Caco-2 (cell line): Measurements from ENCODE around the gene FAM89A. TPM values are rescaled to one million over a fixed set of nuclear protein-coding genes. Genes with fewer than 3 reads are reported as not detected.

Experiments
- BruUV-seq: library from RNA; stranded (reverse); fragments of 400-500 nt; replicated peaks from 2 replicates; lab custom pipeline; 2021; lab: Mats Ljungman, UMichigan
- CTCF ChIA-PET: fragments of 300-600 bp; sonication (Branson Sonifier 250); formaldehyde crosslinking; loops from one replicate; lab custom pipeline; 2022; ENCODE audit warnings: antibody characterized with exemption; lab: Charles Lee
- POLR2A ChIA-PET: fragments of 300-600 bp; sonication (Branson Sonifier 250); formaldehyde crosslinking; loops from one replicate; lab custom pipeline; 2022; ENCODE audit warnings: antibody characterized with exemption; lab: Charles Lee
- DNase-seq, 2 experiments: peaks; one replicate each; pipeline versions ENCODE4 v3.0.0 to v3.0.0-alpha.2; 2020 to 2022
- H3K27me3 ChIP-seq: replicated peaks from 2 replicates; pipeline ENCODE4 v1.6.0; 2011; ENCODE audit warnings: low read length; ENCODE audit not compliant: control insufficient read depth, insufficient read depth
- H3K36me3 ChIP-seq: 2 replicates; pipeline ENCODE4 v1.5.1; 2011; ENCODE audit warnings: low read length; ENCODE audit not compliant: control insufficient read depth, insufficient read depth
- H3K4me1 ChIP-seq: fragments of 250-450 bp; sonication (Bioruptor Pico); 2 replicates; pipeline ENCODE4 v1.5.1; 2020; ENCODE audit warnings: mild to moderate bottlenecking
- H3K4me3 ChIP-seq: 2 replicates; pipeline ENCODE4 v1.5.1; 2011; ENCODE audit warnings: low read depth, mild to moderate bottlenecking, control low read depth, low read length
- H3K9me3 ChIP-seq: fragments of 250-450 bp; sonication (Bioruptor Pico); 2 replicates; pipeline ENCODE4 v1.5.1; 2020; ENCODE audit warnings: mild to moderate bottlenecking, moderate library complexity
- H3K27ac Mint-ChIP-seq: one replicate; pipeline ENCODE4 v1.8.0; 2022; ENCODE audit warnings: mixed read lengths; ENCODE audit not compliant: unreplicated experiment
- H3K27me3 Mint-ChIP-seq: one replicate; pipeline ENCODE4 v1.8.0; 2022; ENCODE audit warnings: mixed read lengths; ENCODE audit not compliant: insufficient read depth, unreplicated experiment
- H3K36me3 Mint-ChIP-seq: one replicate; pipeline ENCODE4 v1.8.0; 2022; ENCODE audit warnings: mild to moderate bottlenecking, mixed read lengths; ENCODE audit not compliant: insufficient read depth, unreplicated experiment
- H3K4me1 Mint-ChIP-seq: one replicate; pipeline ENCODE4 v1.8.0; 2022; ENCODE audit warnings: low read depth, mixed read lengths; ENCODE audit not compliant: unreplicated experiment
- H3K4me3 Mint-ChIP-seq: one replicate; pipeline ENCODE4 v1.8.0; 2022; ENCODE audit warnings: mild to moderate bottlenecking, moderate library complexity, mixed read lengths; ENCODE audit not compliant: unreplicated experiment
- H3K9me3 Mint-ChIP-seq: one replicate; pipeline ENCODE4 v1.8.0; 2022; ENCODE audit warnings: mixed read lengths; ENCODE audit not compliant: unreplicated experiment
- intact Hi-C: fragments of 100-400 bp; cut with micrococcal nuclease; formaldehyde crosslinking; loops from one replicate; pipeline ENCODE4 v1.10.0; 2022; ENCODE audit not compliant: unreplicated experiment
- total RNA-seq: library from RNA; stranded (reverse); gene quantifications from 2 replicates; pipeline ENCODE4 v1.2.3, GENCODE V29; 2022
- TF ChIP-seq, protein P1 (sequence below), 2 experiments: fragments of 200-600 bp in 1 of 2; IDR thresholded peaks; 1 replicate in 1 of 2; 2 replicates in 1 of 2; pipeline versions ENCODE4 v1.5.1 to v1.8.0; 2011 to 2022; ENCODE audit warnings: antibody characterized with exemption in 1 of 2, control low read depth in 1 of 2, inconsistent platforms in 1 of 2, low read depth in 1 of 2, low read length in 1 of 2, mild to moderate bottlenecking in 1 of 2, moderate library complexity in 1 of 2; ENCODE audit not compliant: insufficient read depth in 1 of 2, severe bottlenecking in 1 of 2, unreplicated experiment in 1 of 2

Gene FAM89A
- total RNA-seq, 1 experiment from 2014 or later, result 44.2 TPM

DNA sequence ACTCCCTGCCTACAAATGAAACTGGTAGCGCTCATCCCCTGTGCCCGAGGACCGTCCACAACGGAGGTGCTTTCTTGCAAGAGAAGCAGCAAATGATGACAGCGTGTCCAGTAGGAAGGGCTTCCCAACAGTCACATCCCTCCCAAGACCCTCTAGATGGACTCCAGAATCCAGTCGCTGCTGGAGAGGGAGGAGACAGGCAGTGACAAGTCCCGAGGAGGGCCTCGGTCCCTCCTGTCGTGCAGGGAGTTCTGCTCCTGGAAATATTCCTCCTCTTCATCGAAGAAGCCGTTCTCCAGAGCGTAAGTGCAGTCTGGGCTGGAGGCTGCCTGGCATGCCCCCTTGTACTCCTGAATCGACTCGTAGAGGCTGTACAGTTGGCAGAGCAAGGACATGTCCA, 20.3 kb downstream of the FAM89A start:
- Mint-ChIP-seq H3K36me3 (peaks cover 33% of the 10 kb centered on the region), H3K4me3 (no peak overlapping the region), H3K4me1 (no peaks in the 10 kb centered on the region), H3K27me3 (no peaks in the 10 kb centered on the region), H3K9me3 (no peaks in the 10 kb centered on the region), H3K27ac (no peak overlapping the region)
- Histone ChIP-seq H3K27me3 (no peaks in the 10 kb centered on the region), H3K4me1 (no peaks in the 10 kb centered on the region), H3K36me3 (peaks cover 1% of the 10 kb centered on the region; the same call in 1 of the 2 replicates), H3K9me3 (no peaks in the 10 kb centered on the region), H3K4me3 (no peak overlapping the region)
- ChIA-PET POLR2A (no interaction called here), CTCF (no interaction called here)
- BruUV-seq, result no TSS peak
- TF ChIP-seq, protein P1, sequence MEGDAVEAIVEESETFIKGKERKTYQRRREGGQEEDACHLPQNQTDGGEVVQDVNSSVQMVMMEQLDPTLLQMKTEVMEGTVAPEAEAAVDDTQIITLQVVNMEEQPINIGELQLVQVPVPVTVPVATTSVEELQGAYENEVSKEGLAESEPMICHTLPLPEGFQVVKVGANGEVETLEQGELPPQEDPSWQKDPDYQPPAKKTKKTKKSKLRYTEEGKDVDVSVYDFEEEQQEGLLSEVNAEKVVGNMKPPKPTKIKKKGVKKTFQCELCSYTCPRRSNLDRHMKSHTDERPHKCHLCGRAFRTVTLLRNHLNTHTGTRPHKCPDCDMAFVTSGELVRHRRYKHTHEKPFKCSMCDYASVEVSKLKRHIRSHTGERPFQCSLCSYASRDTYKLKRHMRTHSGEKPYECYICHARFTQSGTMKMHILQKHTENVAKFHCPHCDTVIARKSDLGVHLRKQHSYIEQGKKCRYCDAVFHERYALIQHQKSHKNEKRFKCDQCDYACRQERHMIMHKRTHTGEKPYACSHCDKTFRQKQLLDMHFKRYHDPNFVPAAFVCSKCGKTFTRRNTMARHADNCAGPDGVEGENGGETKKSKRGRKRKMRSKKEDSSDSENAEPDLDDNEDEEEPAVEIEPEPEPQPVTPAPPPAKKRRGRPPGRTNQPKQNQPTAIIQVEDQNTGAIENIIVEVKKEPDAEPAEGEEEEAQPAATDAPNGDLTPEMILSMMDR (IDR thresholded peaks at IDR 0.05; ENCODE audit: insufficient read depth in 1 of 2, low read depth in 1 of 2, low read length in 1 of 2, severe bottlenecking in 1 of 2, unreplicated experiment in 1 of 2), result no peak
- intact Hi-C loops, result loop anchor here (10.0 kb wide), 1 partner anchor 225 kb away; no protein-coding TSS in a partner anchor
- no peak for DNase-seq

DNA sequence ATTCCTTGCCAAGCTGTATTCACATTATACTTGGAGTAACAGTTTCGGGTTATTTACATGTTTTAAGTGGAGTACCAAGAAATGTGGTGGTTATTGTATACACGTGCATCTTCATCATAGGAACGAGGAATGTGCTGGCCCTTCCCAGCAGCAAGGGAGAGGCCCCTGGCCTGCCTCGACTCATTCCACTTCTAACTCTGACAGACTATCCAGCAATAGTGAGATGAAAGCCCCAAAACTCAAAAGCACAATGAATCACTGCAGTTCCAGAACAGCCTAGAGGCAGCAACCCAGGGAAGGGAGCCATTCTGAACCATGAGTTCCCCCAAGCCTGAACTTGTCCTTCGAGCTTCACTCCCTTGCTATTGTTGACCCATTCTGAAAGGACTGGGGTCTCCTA, 23.1 kb downstream of the FAM89A start:
- no peaks in the 10 kb centered on the region for H3K9me3 Mint-ChIP-seq
- intact Hi-C loops, result loop anchor here (10.0 kb wide), 1 partner anchor 222 kb away; no protein-coding TSS in a partner anchor
- CTCF ChIA-PET, result no interaction called here
- DNase-seq, result no peak
- BruUV-seq, result no TSS peak
- no peak overlapping the region for H3K27ac Mint-ChIP-seq
- TF ChIP-seq, protein P1 (IDR thresholded peaks at IDR 0.05; ENCODE audit: insufficient read depth in 1 of 2, low read depth in 1 of 2, low read length in 1 of 2, severe bottlenecking in 1 of 2, unreplicated experiment in 1 of 2), result no peak
- peaks cover 24% of the 10 kb centered on the region for H3K36me3 Mint-ChIP-seq
- no peaks in the 10 kb centered on the region for H3K4me1 Mint-ChIP-seq
- H3K27me3 ChIP-seq, result no peaks in the 10 kb centered on the region
- no peak overlapping the region for H3K4me3 Mint-ChIP-seq
- H3K36me3 ChIP-seq, result peaks cover 1% of the 10 kb centered on the region; the same call in 1 of the 2 replicates
- H3K9me3 ChIP-seq, result no peaks in the 10 kb centered on the region
- H3K4me1 ChIP-seq, result no peaks in the 10 kb centered on the region
- POLR2A ChIA-PET, result no interaction called here
- H3K4me3 ChIP-seq, result no peak overlapping the region
- no peaks in the 10 kb centered on the region for H3K27me3 Mint-ChIP-seq

DNA sequence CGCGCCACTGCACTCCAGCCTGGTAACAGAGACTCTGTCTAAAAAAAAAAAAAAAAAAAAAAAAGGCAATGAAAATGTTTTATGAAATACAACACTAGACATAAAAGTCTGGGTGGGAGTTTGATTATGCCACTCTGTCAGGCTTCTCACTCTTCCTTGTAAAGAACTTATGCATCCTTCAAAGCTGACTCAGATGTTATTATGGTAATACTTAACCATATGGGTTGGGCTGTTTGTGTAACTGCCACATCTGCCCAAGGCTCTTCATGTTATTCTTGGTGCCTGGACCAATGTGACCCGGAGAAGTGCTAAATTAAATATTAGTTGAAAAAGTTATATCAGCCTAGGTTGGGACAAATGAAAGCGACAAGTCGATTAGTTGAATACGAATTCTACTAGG, 23.8 kb downstream of the FAM89A start:
- Mint-ChIP-seq H3K36me3 (peaks cover 18% of the 10 kb centered on the region), H3K4me3 (no peak overlapping the region), H3K9me3 (no peaks in the 10 kb centered on the region), H3K27me3 (no peaks in the 10 kb centered on the region), H3K27ac (no peak overlapping the region), H3K4me1 (no peaks in the 10 kb centered on the region)
- DNase-seq, result no peak
- Histone ChIP-seq H3K9me3 (no peaks in the 10 kb centered on the region), H3K36me3 (peaks cover 1% of the 10 kb centered on the region; the same call in 1 of the 2 replicates), H3K4me1 (no peaks in the 10 kb centered on the region), H3K4me3 (no peak overlapping the region), H3K27me3 (no peaks in the 10 kb centered on the region)
- BruUV-seq, result no TSS peak
- TF ChIP-seq, protein P1 (IDR thresholded peaks at IDR 0.05; ENCODE audit: insufficient read depth in 1 of 2, low read depth in 1 of 2, low read length in 1 of 2, severe bottlenecking in 1 of 2, unreplicated experiment in 1 of 2), result no peak
- intact Hi-C loops, result loop anchor here (10.0 kb wide), 1 partner anchor 221 kb away; no protein-coding TSS in a partner anchor
- CTCF ChIA-PET, result interaction anchor here (1.9 kb wide), 2 partner anchors 76 to 190 kb away, joined by 7 to 8 read pairs; no protein-coding TSS in a partner anchor
- POLR2A ChIA-PET, result no interaction called here
